Measurements from ENCODE around the gene GDPGP1.
A peak's percentile ranks its signal among the peaks of the same experiment; 100 is the strongest.

The GDPGP1 gene

GRCh38 chr15:90221246-90221900, 12.6 kb upstream of the GDPGP1 start:
- peak; percentile 87 for DNase-seq (ENCODE audit: low read depth)
- TF ChIP-seq, protein P1, sequence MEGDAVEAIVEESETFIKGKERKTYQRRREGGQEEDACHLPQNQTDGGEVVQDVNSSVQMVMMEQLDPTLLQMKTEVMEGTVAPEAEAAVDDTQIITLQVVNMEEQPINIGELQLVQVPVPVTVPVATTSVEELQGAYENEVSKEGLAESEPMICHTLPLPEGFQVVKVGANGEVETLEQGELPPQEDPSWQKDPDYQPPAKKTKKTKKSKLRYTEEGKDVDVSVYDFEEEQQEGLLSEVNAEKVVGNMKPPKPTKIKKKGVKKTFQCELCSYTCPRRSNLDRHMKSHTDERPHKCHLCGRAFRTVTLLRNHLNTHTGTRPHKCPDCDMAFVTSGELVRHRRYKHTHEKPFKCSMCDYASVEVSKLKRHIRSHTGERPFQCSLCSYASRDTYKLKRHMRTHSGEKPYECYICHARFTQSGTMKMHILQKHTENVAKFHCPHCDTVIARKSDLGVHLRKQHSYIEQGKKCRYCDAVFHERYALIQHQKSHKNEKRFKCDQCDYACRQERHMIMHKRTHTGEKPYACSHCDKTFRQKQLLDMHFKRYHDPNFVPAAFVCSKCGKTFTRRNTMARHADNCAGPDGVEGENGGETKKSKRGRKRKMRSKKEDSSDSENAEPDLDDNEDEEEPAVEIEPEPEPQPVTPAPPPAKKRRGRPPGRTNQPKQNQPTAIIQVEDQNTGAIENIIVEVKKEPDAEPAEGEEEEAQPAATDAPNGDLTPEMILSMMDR (conservative IDR thresholded peaks at IDR 0.05; ENCODE audit: low read depth, low read length), result peak; percentile 90
- H3K4me3 ChIP-seq (ENCODE audit: low read depth, low read length), result no peak overlapping the region

DNA sequence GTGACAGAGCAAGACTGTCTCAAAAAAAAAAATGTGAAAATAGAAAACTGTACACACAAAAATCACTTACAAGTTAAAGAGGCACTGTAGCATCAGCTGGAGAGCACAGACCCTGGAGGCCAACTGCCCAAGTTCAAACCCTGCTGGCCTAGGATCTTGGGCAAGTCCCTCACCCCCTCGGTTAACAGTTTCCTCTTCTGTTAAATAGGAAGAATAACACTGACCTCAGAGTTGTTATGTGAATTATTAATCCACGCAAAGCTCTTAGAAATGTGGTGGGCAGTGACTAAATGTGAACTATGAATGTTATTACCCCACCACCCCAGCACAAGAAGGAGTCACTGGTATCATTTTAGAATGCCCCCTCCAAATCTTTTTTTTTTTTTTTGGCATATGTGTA, 11.5 kb upstream of the GDPGP1 start:
- no peak overlapping the region for H3K4me3 ChIP-seq (ENCODE audit: low read depth, low read length)
- TF ChIP-seq, protein P1 (conservative IDR thresholded peaks at IDR 0.05; ENCODE audit: low read depth, low read length), result no peak
- no peak for DNase-seq (ENCODE audit: low read depth)

- TF ChIP-seq, protein P1 (conservative IDR thresholded peaks at IDR 0.05; ENCODE audit: low read depth, low read length), result no peak
- DNase-seq (ENCODE audit: low read depth), result no peak
- no peak overlapping the region for H3K4me3 ChIP-seq (ENCODE audit: low read depth, low read length)
These were observed 10.4 kb upstream of the GDPGP1 start for GRCh38 chr15:90223441-90224165.

DNA sequence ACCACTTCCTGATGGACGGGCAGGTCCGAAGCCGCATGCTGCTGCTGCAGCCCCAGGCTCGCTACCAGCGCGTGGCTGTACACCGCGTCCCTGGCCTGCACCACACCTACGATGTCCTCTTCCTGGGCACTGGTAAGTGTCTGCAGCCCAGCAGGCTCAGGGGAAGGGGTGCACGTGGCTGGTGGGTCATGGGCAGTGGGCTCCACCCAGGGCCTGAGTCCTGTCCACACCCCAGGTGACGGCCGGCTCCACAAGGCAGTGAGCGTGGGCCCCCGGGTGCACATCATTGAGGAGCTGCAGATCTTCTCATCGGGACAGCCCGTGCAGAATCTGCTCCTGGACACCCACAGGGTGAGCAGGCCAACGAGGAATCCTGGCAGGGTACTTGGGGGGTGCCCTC, 9.0 kb upstream of the GDPGP1 start:
- DNase-seq (ENCODE audit: low read depth), result no peak
- TF ChIP-seq, protein P1 (conservative IDR thresholded peaks at IDR 0.05; ENCODE audit: low read depth, low read length), result no peak
- H3K4me3 ChIP-seq (ENCODE audit: low read depth, low read length), result no peak overlapping the region

DNA sequence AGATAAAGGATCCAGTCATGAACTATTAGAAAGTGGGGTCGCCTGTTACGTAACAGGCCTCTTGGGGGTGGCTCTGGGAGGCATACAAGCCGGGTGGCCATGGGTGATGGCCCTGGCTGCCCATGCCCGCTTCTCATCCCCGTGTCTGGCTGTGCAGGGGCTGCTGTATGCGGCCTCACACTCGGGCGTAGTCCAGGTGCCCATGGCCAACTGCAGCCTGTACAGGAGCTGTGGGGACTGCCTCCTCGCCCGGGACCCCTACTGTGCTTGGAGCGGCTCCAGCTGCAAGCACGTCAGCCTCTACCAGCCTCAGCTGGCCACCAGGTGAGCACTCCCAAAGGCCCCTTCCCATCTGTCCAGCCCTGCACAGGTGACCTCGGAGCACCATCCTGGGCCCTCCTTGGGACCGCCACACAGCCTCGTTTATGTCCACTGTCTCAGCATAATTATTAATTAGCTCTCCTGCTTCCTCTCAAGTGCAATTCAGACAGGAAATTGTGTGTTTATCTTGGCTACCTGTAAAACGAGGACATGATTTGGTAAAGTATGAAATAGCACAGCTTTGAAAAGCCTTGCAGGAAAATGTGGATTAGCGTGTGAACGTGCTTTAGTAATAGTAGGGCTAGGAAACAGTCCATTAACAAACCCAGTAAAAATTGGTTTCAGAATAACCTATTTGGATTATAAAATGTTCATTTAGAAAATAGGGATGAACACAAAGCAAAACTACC, 8.3 kb upstream of the GDPGP1 start:
- H3K4me3 ChIP-seq (ENCODE audit: low read depth, low read length), result no peak overlapping the region
- TF ChIP-seq, protein P1 (conservative IDR thresholded peaks at IDR 0.05; ENCODE audit: low read depth, low read length), result no peak
- DNase-seq (ENCODE audit: low read depth), result no peak

DNA sequence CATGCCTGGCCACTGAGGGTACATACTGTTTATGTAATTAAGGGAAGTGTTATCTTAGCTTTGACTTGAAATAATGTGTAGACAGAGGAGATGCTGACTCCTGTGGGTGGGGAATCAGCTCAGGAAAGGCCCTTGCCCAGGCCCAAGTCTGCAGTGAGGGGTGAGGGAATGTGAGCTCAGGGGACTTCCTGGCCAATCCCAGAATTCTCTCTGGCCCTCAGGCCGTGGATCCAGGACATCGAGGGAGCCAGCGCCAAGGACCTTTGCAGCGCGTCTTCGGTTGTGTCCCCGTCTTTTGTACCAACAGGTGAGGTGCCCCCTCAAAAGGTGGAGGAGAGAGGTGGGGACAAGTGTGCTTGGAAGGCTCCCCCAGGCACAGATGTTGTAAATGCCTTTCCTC, 6.7 kb upstream of the GDPGP1 start:
- TF ChIP-seq, protein P1 (conservative IDR thresholded peaks at IDR 0.05; ENCODE audit: low read depth, low read length), result no peak
- no peak for DNase-seq (ENCODE audit: low read depth)
- no peak overlapping the region for H3K4me3 ChIP-seq (ENCODE audit: low read depth, low read length)
